T-helper 2 cell treated with Interferon-gamma antibody and Interleukin-4, amounts not matched to agents 5 μg/mL and 100 μg/mL, for 36 hours (primary cell): ENCODE measurements around the gene MOSMO.

Experiments used
- DNase-seq: peaks from one replicate; pipeline ENCODE4 v3.0.0; 2021; ENCODE audit warnings: low spot score
- H3K27ac Mint-ChIP-seq: one replicate; pipeline ENCODE4 v1.8.0; 2021; ENCODE audit warnings: mild to moderate bottlenecking, mixed read lengths
- H3K27me3 Mint-ChIP-seq: one replicate; pipeline ENCODE4 v1.8.0; 2021; ENCODE audit warnings: low read depth, mixed read lengths
- H3K36me3 Mint-ChIP-seq: one replicate; pipeline ENCODE4 v1.8.0; 2021; ENCODE audit warnings: low read depth, mixed read lengths
- H3K4me1 Mint-ChIP-seq: one replicate; pipeline ENCODE4 v1.8.0; 2021; ENCODE audit warnings: low read depth, mixed read lengths
- H3K4me3 Mint-ChIP-seq: one replicate; pipeline ENCODE4 v1.8.0; 2022; ENCODE audit warnings: mild to moderate bottlenecking, moderate library complexity, mixed read lengths
- H3K9me3 Mint-ChIP-seq: one replicate; pipeline ENCODE4 v1.8.0; 2021; ENCODE audit warnings: mixed read lengths

MOSMO gene

GRCh38 chr16:22007509-22008214 is at the start of gene MOSMO:
MOSMO (plus strand) TSS chr16:22008111; CDS start chr16:22008302, 191 bp downstream.
- Mint-ChIP-seq H3K36me3 (peaks cover 4% of the 10 kb centered on the region), H3K27me3 (peaks cover 7% of the 10 kb centered on the region), H3K27ac (peak within 1 kb of the TSS; percentile 81), H3K9me3 (no peaks in the 10 kb centered on the region), H3K4me1 (peaks cover 23% of the 10 kb centered on the region), H3K4me3 (peak within 1 kb of the TSS; percentile 86)
- peak; percentile 58 for DNase-seq

GRCh38 chr16:21959050-21959449 is 48.9 kb upstream of the MOSMO start:
- Mint-ChIP-seq H3K4me1 (peaks cover 42% of the 10 kb centered on the region), H3K4me3 (peak overlapping the region; percentile 17), H3K9me3 (no peaks in the 10 kb centered on the region), H3K27me3 (no peaks in the 10 kb centered on the region), H3K27ac (peak overlapping the region; percentile 55), H3K36me3 (peaks cover 53% of the 10 kb centered on the region)
- no peak for DNase-seq

GRCh38 chr16:21962475-21962874 is 45.4 kb upstream of the MOSMO start:
- no peak for DNase-seq
- Mint-ChIP-seq H3K4me1 (peaks cover 24% of the 10 kb centered on the region), H3K4me3 (no peak overlapping the region), H3K27me3 (no peaks in the 10 kb centered on the region), H3K27ac (no peak overlapping the region), H3K9me3 (no peaks in the 10 kb centered on the region), H3K36me3 (peaks cover 65% of the 10 kb centered on the region)

GRCh38 chr16:21963887-21964286 is 44.0 kb upstream of the MOSMO start:
- Mint-ChIP-seq H3K4me1 (peaks cover 18% of the 10 kb centered on the region), H3K9me3 (no peaks in the 10 kb centered on the region), H3K27ac (no peak overlapping the region), H3K4me3 (no peak overlapping the region), H3K36me3 (peaks cover 64% of the 10 kb centered on the region), H3K27me3 (no peaks in the 10 kb centered on the region)
- DNase-seq, result no peak

GRCh38 chr16:21964353-21964752 is 43.6 kb upstream of the MOSMO start:
- Mint-ChIP-seq H3K4me3 (no peak overlapping the region), H3K9me3 (no peaks in the 10 kb centered on the region), H3K27ac (no peak overlapping the region), H3K4me1 (peaks cover 13% of the 10 kb centered on the region), H3K27me3 (no peaks in the 10 kb centered on the region), H3K36me3 (peaks cover 60% of the 10 kb centered on the region)
- DNase-seq, result no peak

- Mint-ChIP-seq H3K36me3 (peaks cover 36% of the 10 kb centered on the region), H3K9me3 (no peaks in the 10 kb centered on the region), H3K27ac (no peak overlapping the region), H3K4me3 (no peak overlapping the region), H3K27me3 (no peaks in the 10 kb centered on the region), H3K4me1 (no peaks in the 10 kb centered on the region)
- no peak for DNase-seq
Measured at GRCh38 chr16:21971856-21972255, 36.1 kb upstream of the MOSMO start.

GRCh38 chr16:21973945-21974344 is 34.0 kb upstream of the MOSMO start:
- Mint-ChIP-seq H3K27ac (no peak overlapping the region), H3K9me3 (no peaks in the 10 kb centered on the region), H3K4me3 (no peak overlapping the region), H3K36me3 (peaks cover 39% of the 10 kb centered on the region), H3K27me3 (no peaks in the 10 kb centered on the region), H3K4me1 (no peaks in the 10 kb centered on the region)
- DNase-seq, result no peak

GRCh38 chr16:21980032-21980431 is 27.9 kb upstream of the MOSMO start:
- H3K27me3 Mint-ChIP-seq, result no peaks in the 10 kb centered on the region
- H3K4me1 Mint-ChIP-seq, result no peaks in the 10 kb centered on the region
- H3K9me3 Mint-ChIP-seq, result no peaks in the 10 kb centered on the region
- DNase-seq, result no peak
- peaks cover 56% of the 10 kb centered on the region for H3K36me3 Mint-ChIP-seq
- H3K4me3 Mint-ChIP-seq, result no peak overlapping the region
- no peak overlapping the region for H3K27ac Mint-ChIP-seq

- no peaks in the 10 kb centered on the region for H3K9me3 Mint-ChIP-seq
- H3K4me3 Mint-ChIP-seq, result no peak overlapping the region
- H3K27me3 Mint-ChIP-seq, result no peaks in the 10 kb centered on the region
- H3K27ac Mint-ChIP-seq, result no peak overlapping the region
- H3K4me1 Mint-ChIP-seq, result no peaks in the 10 kb centered on the region
- H3K36me3 Mint-ChIP-seq, result peaks cover 59% of the 10 kb centered on the region
- no peak for DNase-seq
Measured at GRCh38 chr16:21982108-21982507, 25.8 kb upstream of the MOSMO start.

- H3K4me1 Mint-ChIP-seq, result peaks cover 4% of the 10 kb centered on the region
- no peaks in the 10 kb centered on the region for H3K27me3 Mint-ChIP-seq
- no peaks in the 10 kb centered on the region for H3K9me3 Mint-ChIP-seq
- peaks cover 45% of the 10 kb centered on the region for H3K36me3 Mint-ChIP-seq
- H3K4me3 Mint-ChIP-seq, result no peak overlapping the region
- no peak for DNase-seq
- no peak overlapping the region for H3K27ac Mint-ChIP-seq
Measured at GRCh38 chr16:21984062-21984461, 23.8 kb upstream of the MOSMO start.

- Mint-ChIP-seq H3K27ac (no peak overlapping the region), H3K9me3 (no peaks in the 10 kb centered on the region), H3K27me3 (no peaks in the 10 kb centered on the region), H3K36me3 (peaks cover 35% of the 10 kb centered on the region), H3K4me3 (no peak overlapping the region), H3K4me1 (peaks cover 10% of the 10 kb centered on the region)
- DNase-seq, result no peak
Measured at GRCh38 chr16:21985524-21985923, 22.4 kb upstream of the MOSMO start.

GRCh38 chr16:21986692-21987246 is 21.1 kb upstream of the MOSMO start:
- no peak for DNase-seq
- Mint-ChIP-seq H3K27me3 (no peaks in the 10 kb centered on the region), H3K27ac (no peak overlapping the region), H3K9me3 (no peaks in the 10 kb centered on the region), H3K4me3 (no peak overlapping the region), H3K36me3 (peaks cover 28% of the 10 kb centered on the region), H3K4me1 (peaks cover 22% of the 10 kb centered on the region)

- peak overlapping the region; percentile 1 for H3K27ac Mint-ChIP-seq
- peaks cover 22% of the 10 kb centered on the region for H3K36me3 Mint-ChIP-seq
- DNase-seq, result no peak
- no peak overlapping the region for H3K4me3 Mint-ChIP-seq
- H3K4me1 Mint-ChIP-seq, result peaks cover 25% of the 10 kb centered on the region
- H3K9me3 Mint-ChIP-seq, result no peaks in the 10 kb centered on the region
- H3K27me3 Mint-ChIP-seq, result no peaks in the 10 kb centered on the region
Measured at GRCh38 chr16:21987498-21987897, 20.4 kb upstream of the MOSMO start.

GRCh38 chr16:21989133-21989532 is 18.8 kb upstream of the MOSMO start:
- Mint-ChIP-seq H3K36me3 (peaks cover 18% of the 10 kb centered on the region), H3K4me3 (no peak overlapping the region), H3K27ac (no peak overlapping the region), H3K27me3 (no peaks in the 10 kb centered on the region), H3K4me1 (peaks cover 27% of the 10 kb centered on the region), H3K9me3 (no peaks in the 10 kb centered on the region)
- no peak for DNase-seq

- no peaks in the 10 kb centered on the region for H3K27me3 Mint-ChIP-seq
- peaks cover 27% of the 10 kb centered on the region for H3K4me1 Mint-ChIP-seq
Measured at GRCh38 chr16:21989751-21990150, 18.2 kb upstream of the MOSMO start.

More at GRCh38 chr16:21989751-21990150, 18.2 kb upstream of the MOSMO start:
- Mint-ChIP-seq H3K9me3 (no peaks in the 10 kb centered on the region), H3K27ac (no peak overlapping the region), H3K36me3 (peaks cover 15% of the 10 kb centered on the region), H3K4me3 (no peak overlapping the region)
- no peak for DNase-seq
